HEK293 (cell line): ENCODE measurements around the gene LRRC15.

Experiments used
- CTCF ChIP-seq: fragments of 450-650 bp; formaldehyde crosslinking; IDR thresholded peaks from 2 replicates; pipeline ENCODE4 v1.5.1; 2016; ENCODE audit warnings: missing biosample characterization, missing genetic modification characterization
- KLF16 ChIP-seq: fragments of 450-650 bp; formaldehyde crosslinking; IDR thresholded peaks from 2 replicates; pipeline ENCODE4 v1.5.1; 2017; ENCODE audit warnings: missing biosample characterization, missing genetic modification characterization
- MEIS1 ChIP-seq: sonication (generic); formaldehyde crosslinking; IDR thresholded peaks from 2 replicates; pipeline ENCODE4 v1.8.1; 2022; ENCODE audit warnings: missing genetic modification reagents, mild to moderate bottlenecking, borderline replicate concordance
- PRDM4 ChIP-seq: fragments of 450-650 bp; formaldehyde crosslinking; IDR thresholded peaks from 2 replicates; pipeline ENCODE4 v1.5.1; 2017; ENCODE audit warnings: missing biosample characterization, missing genetic modification characterization
- RBAK ChIP-seq: fragments of 450-650 bp; formaldehyde crosslinking; IDR thresholded peaks from 2 replicates; pipeline ENCODE4 v1.5.1; 2016; ENCODE audit warnings: missing biosample characterization, missing genetic modification characterization
- SETDB1 ChIP-seq: IDR thresholded peaks from one replicate; pipeline ENCODE4 v1.6.1; 2017; ENCODE audit warnings: mild to moderate bottlenecking, low read length, moderate library complexity, mixed read lengths; ENCODE audit not compliant: insufficient read length
- TCF7L2 ChIP-seq: IDR thresholded peaks from 2 replicates; pipeline ENCODE4 v1.6.1; 2011; ENCODE audit warnings: low read depth, mild to moderate bottlenecking, inconsistent platforms, low read length, moderate library complexity, borderline replicate concordance
- YY1 ChIP-seq: fragments of 450-650 bp; formaldehyde crosslinking; IDR thresholded peaks from 2 replicates; pipeline ENCODE4 v1.5.1; 2018; ENCODE audit warnings: missing biosample characterization, missing genetic modification characterization
- ZBTB1 ChIP-seq: fragments of 450-650 bp; formaldehyde crosslinking; IDR thresholded peaks from 2 replicates; pipeline ENCODE4 v1.5.1; 2016; ENCODE audit warnings: missing biosample characterization, missing genetic modification characterization
- ZNF155 ChIP-seq: fragments of 450-650 bp; formaldehyde crosslinking; IDR thresholded peaks from 2 replicates; pipeline ENCODE4 v1.5.1; 2016; ENCODE audit warnings: missing biosample characterization, missing genetic modification characterization
- ZNF292 ChIP-seq: fragments of 450-650 bp; formaldehyde crosslinking; IDR thresholded peaks from 2 replicates; pipeline ENCODE4 v1.5.1; 2016; ENCODE audit warnings: low read depth, missing biosample characterization, missing genetic modification characterization, borderline replicate concordance
- ZNF785 ChIP-seq: fragments of 450-650 bp; formaldehyde crosslinking; IDR thresholded peaks from 2 replicates; pipeline ENCODE4 v1.5.1; 2016; ENCODE audit warnings: missing biosample characterization, missing genetic modification characterization

GRCh38 chr3:194327218-194328052 is 42.1 kb downstream of the LRRC15 start:
- TF ChIP-seq PRDM4, result no peak
- TF ChIP-seq ZBTB1 (tag by site-specific recombination), result peak; percentile 47; the same call in 1 of the 2 replicates
- TF ChIP-seq KLF16, result no peak
- no peak; the same call in 1 of the 2 replicates for TF ChIP-seq ZNF785 (tag by site-specific recombination)
- TF ChIP-seq CTCF (tag by site-specific recombination), result no peak
- TF ChIP-seq MEIS1 (CRISPR knock-in tag), result no peak
- TF ChIP-seq YY1 (tag by site-specific recombination), result no peak; the same call in 1 of the 2 replicates
- TF ChIP-seq ZNF292 (tag by site-specific recombination), result no peak
- TF ChIP-seq ZNF155 (tag by site-specific recombination), result no peak
- no peak for TF ChIP-seq TCF7L2
- no peak for TF ChIP-seq SETDB1
- no peak for TF ChIP-seq RBAK (tag by site-specific recombination)
